Fibroblast of skin of left quadriceps (primary cell): ENCODE results near the gene HAUS3.

Source experiments
- DNase-seq, 2 experiments: peaks; one replicate each; pipeline ENCODE4 v3.0.0-alpha.2; 2013; ENCODE audit warnings: low read depth in 2 of 2

HAUS3 gene, protein sequence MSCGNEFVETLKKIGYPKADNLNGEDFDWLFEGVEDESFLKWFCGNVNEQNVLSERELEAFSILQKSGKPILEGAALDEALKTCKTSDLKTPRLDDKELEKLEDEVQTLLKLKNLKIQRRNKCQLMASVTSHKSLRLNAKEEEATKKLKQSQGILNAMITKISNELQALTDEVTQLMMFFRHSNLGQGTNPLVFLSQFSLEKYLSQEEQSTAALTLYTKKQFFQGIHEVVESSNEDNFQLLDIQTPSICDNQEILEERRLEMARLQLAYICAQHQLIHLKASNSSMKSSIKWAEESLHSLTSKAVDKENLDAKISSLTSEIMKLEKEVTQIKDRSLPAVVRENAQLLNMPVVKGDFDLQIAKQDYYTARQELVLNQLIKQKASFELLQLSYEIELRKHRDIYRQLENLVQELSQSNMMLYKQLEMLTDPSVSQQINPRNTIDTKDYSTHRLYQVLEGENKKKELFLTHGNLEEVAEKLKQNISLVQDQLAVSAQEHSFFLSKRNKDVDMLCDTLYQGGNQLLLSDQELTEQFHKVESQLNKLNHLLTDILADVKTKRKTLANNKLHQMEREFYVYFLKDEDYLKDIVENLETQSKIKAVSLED

DNA sequence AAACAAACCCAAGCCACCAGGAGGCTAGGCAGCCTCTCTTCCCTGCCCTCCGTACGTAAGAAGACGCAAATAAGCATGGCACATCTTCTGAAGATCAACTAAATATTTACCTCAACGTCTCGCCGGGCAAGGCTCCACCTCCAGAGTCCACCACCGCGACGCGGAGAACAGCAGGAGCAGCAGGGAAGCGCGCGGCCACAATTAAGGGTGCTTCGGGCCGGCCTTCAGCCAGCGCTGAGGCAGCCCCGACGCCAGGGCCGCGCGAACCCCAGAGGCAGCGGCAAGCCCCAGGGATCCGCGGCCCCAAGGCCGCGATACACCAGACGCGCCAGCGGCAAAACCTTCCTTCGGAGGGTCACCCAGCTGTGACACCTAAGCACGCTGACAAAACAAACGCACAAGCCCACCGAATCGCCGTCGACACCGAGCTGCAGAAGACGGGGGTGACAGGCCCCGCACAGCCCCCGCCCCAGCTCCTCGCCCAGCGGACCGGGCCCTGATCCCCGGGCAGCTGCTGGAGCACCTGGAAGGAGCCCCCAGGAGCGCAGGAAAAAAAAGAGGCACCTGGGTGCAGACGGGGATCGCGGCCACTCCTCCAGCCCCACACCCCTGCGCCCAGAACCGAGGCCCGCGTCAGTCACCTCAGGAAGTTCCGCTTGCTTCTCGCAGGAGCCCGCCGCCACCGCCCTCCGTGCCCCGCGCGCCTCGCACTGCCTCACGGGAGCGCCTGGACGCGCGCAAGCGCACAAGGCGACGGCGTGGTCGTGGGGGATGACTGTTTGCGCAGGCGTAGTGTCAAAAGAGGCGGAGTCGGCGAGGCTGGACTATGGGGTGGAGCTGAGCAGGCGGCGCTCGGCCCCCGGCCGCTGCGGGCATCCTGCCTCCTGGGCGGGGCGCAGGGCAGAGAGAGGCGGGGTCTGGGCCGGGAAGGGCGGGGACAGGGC is at the start of gene HAUS3, which contains the start of gene POLN:
Gene HAUS3 (minus strand): TSS at position 712 of the 944 bp plus-strand sequence. CDS start 1,175 bp downstream, outside the sequence.
Gene POLN (minus strand): TSS at position 712 of the 944 bp plus-strand sequence. CDS start 12,890 bp downstream, outside the sequence.
- peak; percentile 92 to 94 for DNase-seq

DNA sequence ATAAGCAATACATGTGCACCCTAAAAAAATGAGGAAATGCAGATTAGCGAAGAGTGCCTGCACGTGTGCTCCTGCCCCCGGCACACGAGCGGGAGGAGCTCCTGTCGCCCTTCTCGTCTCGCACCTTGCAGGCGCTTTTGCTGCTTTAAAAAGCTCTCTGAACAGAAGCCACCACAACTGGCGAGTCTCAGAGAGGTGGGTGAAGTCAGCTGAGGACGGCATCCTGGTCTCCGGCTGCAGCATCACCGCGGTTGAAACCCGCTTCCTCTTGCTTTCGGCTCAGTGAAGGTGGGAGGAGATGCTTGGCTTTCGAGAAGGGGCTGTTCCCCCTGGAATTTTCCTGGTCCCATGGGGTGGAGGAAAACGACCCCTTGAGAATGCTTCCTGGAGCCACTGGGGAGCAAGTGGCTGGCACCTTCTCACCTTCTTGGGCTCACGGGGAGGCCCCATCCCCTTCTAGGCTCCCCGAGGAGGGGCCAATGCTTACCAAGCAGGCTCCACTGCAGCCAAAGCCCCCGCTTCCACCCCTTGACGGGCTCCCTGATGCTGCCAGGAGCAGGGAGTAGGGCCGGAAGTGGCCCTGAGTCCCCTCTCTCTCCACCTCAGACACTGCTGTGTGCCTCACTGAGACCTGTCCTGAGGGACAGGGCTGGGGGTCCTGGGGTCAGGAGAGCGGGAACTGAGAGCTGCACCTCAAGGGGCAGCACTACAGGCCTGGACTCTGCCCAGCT is 49.2 kb upstream of the HAUS3 start:
- no peak for DNase-seq

DNA sequence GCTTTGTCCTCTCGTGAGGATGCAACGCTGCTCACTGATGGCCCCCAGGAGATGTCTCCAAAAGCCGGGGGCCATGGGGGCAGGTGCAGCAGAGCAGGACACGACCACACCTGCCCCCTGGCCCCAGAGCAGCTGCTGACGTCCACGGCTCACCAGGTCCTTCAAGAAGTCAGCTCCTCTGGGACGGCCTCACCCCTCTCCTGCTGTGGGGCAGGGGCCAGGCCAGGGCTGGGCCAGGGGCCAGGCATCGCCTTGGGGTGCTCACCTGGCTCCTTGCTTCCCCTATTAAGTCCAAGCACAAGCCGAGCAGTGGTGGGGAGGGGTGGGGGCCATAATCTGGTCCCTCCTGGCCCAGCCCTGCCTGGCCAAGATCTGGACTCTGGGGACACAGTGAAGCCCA is 48.6 kb upstream of the HAUS3 start:
- no peak for DNase-seq

DNA sequence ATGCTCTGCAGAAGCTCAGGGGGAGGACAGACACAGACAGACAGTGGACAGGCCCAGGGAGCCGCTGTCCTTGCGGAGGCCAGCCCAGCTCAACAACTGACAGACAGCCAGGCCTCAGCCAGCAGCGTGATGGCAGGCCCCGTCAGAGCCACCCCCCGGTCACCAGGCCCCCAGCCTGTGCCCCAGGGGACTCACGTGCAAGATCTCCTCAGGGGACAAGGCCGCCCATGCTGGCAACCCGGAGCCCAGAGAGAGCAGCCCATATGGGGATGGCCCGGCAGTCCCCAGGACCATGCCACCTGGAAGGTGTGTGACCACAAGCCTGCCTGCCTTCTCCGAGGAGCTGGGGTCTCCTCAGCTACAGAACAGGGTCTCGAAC is 48.0 kb upstream of the HAUS3 start:
- no peak for DNase-seq

DNA sequence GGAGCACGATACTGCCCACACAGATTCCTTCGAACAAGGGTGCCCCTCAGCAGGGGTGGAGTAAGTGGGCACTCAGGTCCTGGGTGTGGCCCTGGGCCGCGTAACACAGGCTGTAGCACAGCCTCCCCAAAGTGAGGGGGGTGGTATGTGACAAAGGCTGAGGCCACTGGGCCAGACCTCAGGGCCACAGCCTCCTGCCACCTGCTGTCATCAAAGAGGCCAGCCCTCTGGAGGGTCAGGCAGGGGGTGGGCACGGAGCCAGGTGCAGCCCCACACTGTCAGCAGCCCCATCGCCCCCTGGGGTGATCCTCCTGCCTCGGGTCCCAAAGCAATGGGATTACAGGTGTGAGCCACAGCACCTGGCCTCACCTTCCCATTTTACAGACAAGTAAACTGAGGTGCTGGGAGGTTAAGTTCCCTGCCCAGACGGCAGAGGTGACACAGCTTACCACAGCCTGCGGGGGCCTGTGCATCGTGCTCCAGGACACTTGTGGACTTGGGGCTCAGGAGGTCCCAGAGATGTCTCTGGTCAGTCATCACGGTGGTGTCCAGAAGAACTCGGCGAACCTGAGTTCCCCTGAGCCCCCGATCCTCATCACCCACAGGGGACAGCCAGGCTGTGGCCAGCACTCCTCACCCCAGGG is 47.5 kb upstream of the HAUS3 start:
- no peak for DNase-seq

DNA sequence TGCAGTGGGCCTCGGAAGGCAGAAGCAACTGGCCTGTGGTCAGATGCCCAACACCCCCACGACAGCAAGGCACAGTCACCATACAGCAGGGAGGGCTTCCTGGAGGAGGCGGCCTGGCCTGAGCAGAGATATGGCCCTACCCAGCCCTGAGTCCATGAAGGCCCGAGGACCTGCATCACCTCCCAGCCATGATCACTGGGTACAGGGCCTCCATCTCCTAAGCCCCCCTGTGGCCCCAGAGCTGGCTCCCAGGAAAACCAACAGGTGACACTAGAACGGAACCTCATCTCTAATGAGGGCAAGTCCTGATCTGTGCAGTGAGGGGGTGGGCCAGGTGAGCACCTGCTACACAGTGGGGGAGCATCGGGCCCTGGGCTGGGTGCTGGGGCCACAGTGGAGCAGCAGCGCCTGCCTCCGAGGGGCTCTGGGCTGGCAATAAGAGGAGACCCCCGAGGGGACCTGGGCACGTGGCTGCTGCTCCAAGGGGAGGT is 46.2 kb upstream of the HAUS3 start:
- DNase-seq, result no peak

DNA sequence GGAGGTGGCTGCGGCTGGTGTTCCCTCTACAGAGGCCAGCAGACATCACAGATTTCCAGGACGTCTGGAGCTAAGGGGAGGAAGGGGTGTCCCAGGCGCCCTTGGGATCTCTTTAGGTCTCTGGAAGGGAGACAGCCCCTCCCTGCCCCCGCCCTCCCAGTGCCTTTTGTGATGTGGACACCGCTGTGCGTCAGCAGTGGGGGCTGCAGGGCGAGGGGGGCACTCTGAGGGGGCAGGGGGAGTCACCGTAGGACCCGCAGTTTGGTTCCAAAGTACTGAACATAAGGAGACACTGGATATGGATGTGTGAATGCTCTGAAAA is 45.6 kb upstream of the HAUS3 start:
- DNase-seq, result no peak

DNA sequence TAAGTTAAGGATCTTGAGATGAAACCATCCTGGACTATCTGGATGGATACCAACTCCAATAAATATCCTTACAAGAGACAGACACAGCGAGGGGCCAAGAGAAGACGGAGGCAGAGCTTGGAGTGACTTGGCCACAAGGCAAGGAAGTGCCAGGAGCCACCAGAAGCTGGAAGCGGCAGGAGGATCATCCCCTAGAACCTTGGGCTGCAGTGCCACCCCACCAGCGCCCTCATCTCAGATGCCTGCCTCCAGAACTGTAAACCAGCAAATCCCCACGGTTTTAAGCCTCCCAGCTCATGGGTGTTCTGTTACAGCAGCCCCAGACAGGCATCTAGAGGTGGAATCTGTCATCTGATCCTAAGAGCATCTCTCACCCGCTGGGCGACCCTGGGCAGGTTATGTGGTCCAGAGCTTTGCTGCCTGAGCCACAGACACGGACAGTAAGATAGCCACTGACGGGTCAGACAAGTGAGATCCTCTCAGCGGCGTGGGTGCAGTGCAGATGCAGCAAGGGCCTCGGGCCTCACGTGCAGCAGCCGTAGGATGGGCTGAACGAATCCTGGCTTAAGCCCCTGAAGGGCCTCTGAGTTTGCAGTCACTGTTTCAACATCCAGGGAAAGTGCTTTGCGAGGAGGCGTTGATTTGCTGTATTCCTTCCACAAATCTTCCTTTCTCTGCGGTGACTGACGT is 45.1 kb upstream of the HAUS3 start:
- no peak for DNase-seq

DNA sequence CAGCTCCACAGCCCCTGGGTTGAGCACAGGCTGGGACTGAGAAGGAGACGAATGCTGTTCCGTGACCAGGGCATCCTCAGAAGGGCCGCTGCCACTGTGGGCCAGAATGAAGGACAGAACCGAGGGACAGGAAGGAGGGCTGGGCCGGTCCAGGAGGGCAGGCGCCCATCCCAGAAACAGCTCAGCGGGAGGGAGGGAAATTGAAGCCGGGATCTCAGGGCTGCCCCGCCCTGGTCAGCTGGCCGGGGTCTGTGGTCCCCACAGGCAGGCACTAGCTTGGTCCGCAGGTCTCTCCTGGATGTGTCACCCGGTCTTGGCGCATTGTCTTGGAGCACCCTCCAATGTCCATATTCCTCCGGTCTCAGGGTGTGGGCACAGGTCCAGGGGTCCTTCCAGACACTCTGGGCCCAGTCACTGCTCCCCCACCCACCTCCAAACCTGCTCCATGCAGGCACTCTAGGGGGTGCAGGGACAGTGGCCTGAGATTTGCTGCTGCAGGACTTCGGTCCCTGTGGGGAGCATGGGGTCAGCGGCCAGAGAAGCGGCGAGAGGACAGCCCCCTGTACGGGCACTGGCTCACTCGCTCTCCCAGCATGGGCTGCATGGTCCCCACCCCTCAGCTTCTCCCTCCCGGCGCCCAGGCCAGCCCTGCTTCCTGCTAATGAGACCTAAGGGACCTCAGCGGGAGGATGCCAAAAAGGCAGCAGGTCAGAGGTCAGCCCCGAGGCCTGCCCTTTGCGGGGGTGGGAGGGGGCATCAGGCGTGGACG is 43.9 kb upstream of the HAUS3 start:
- no peak for DNase-seq

DNA sequence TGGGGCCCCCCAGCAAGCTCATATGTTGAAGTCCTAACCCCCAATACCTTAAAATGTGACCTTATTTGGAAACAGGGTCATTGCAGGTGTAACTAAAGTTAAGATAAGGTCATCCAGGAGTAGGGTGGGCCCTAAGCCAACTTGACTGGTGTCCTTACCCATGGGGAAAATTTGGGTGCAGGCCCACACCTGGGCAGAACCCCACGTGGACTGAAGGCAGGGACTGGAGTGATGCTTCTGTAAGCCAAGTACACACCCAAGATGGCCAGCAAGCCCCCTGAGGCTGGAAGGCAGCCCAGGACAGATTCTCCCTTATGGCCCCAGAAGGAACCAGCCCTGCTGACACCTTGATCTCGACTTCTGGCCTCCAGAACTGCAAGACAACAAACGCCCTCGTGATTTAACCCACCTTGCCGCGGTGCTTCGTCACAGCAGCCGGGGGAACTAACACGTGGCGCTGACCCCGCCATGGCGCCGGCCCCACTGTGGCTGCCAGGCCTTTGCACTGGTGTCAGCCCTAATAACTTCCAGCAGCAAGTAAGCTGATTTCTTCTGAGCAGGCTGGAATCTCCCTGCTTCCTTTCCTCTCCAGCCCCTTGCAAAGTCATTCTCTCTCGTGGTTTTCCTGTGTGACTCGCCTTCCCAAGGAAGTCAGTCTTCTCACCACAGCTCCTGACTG is 43.2 kb upstream of the HAUS3 start:
- peak; percentile 23 to 26 for DNase-seq

DNA sequence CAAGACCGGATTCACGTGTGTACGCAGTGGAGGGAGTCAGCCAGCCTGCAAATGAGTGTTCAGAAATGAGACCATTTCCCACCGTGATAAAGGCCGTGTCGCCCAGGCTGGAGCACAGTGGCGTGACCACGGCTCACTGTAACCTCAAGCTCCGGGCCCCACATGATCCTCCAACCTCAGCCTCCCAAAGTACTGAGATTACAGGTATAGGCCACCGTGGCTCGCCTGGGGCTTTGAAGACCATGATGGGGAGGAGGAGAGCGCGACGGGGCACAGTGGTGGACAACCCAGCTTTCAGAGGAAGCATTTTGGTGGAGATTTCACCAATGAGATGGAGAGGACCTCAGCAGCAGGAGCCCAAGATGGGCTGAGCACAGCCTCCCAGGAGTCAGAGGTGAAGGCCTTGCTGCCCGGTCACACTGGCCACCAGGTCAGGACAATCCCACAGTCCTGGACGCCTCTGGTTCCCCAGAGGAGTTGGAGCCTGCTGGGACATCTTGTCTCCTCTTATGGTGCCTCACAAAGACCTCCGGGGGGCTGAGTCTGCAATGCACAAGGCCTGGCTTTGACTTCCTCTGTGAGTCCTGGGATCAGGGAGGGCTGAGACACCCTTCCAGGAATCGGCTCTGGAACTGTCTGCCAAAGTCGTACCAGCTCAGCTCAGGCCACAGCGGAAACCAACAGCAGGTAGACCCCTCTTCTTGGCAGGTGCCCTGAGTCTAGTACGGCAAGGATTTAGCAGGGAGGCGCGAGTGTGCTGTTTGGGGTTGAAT is 42.4 kb upstream of the HAUS3 start:
- DNase-seq, result no peak

DNA sequence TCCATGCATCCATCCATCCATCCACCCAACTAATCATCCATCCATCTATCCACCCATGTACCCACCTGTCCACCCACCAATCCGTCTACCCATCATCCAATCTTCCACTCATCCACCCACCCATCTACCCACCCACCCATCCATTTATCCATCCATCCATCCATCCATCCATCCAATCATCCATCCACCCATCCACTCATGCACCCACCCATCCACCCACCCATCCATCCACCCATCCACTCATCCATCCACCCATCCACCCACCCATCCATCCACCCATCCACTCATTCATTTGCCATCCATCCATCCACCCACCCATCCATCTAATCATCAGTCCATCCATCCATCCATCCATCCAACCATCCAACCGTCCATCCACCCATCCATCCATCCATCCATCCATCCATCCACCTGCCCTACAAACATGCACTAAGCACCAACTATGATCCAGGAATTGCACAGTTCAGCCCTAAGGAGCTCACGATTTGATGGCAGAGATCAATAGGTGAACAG is 41.3 kb upstream of the HAUS3 start:
- DNase-seq, result no peak

DNA sequence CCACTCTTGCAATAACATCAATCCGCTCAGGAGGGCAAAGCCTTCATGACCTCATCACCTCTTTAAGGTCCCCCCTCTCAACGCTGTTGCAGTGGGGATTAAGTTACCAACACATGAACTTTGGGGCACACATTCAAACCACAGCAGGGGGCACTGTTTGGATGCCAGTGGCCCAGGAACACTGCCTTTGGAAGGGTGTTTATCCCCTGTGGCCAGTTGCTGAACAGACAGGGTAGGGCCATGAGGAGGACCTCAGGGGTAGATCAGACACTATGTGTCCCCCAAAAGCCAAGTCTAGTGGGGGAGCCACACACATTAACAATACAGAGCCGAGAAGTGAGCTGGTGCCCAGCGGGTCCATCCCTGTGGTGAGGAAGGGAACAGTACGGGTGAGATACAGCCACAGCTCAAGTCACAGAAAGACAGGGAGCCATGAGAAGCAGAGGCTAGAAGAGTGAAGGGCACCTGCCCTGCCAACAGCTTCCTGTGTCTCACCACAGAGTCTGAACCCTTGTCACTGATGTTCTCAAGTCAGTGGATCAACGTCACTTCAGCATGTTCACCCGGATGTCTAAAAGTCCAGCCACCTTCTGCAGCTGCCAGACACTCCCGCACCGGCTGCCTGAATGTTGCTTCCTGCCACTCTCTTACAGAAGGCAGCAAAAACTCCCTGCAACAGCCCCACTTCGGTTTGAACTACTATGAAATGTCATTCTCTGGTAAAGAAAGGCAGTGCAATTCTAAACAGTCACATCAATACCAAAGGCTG is 39.8 kb upstream of the HAUS3 start:
- no peak for DNase-seq

DNA sequence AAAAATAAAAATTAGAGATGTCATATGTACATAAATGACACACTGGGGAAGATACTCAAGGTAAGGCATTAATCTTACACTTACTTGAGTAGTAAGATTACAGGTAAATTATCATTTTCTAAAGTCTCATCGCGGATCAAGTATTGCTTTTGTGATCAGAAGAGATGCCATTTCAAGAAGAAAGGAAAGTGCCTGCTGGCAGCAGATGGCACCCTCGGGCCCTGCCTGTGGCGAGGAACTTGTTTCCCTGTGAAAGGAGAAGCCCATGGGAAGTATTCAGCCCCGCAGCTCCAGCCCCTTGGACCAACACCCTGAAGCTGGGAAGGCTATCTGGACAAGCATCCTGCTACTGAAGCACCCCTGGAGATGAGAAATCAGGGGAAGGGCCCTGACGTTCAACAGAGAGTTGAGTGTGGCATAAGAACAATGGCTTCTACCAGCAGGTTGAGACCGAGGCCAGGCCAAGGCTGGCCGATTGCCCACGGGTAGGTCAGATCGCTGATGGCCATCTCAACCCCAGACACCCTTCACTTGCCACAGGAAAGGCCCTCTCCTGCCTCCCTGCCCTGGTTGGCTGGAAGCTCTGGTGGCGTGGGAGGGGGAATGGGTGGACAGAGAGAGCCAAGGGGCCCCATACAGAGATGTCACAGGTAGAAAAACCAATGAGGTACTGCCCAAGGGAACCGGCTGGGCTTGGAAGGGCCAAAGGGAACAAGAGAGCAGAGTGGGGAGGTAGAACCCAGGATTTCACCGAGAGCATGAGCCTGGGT is 38.8 kb upstream of the HAUS3 start:
- no peak for DNase-seq

DNA sequence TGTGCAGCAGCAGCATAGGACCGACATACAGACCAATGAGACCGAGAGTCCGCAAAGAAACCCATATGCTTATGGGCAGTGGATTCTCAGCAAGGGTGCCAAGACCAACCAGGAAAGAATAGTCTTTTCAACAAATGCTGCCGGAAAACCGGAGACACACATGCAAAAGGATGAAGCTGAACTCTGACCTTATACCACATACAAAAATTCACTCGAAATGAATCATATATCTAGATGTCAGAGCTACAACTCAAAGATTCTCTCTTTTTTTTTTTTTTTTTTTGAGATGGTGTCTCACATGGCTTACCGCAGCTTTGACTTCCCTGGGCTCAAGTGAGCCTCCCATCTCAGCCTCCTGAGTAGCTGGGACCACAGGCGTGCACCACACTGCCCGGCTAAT is 36.0 kb upstream of the HAUS3 start:
- DNase-seq, result no peak

DNA sequence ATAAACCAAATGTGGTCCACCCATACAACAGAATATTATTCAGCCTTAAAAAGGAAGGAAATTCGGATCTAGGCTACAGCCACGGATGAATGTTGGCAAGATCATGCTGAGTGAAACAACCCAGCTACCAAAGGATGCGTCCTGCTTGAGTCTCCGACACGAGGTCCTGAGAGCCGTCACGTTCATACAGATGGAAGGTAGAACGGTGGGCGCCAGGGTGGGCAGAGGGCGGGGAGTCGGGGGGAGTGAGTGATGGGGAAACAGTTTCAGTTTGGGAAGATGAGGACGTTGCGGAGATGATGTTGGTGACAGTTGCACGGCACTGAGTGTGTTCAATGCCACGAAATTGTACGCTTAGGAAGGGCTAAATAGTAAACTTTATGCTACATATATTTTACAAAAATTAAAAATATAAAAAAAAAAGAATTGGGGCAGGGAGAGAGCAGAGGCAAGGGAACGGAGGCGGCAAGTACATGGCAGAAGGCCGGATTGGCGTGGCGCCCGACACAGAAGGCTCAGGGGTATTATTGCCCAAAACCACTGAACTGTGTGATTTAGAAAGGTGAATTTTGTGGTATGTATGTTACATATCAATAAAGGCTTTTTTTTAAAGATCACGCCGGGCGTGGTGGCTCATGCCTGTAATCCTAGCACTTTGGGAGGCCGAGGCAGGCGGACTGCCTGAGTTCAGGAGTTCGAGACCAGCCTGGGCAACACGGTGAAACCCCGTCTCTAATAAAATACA is 34.8 kb upstream of the HAUS3 start:
- no peak for DNase-seq
